ENCODE data around the gene ITGA2. TPM values are rescaled to one million over a fixed set of nuclear protein-coding genes. Genes with fewer than 3 reads are reported as not detected.

ITGA2 gene
- total and polyA plus RNA-seq, 9 of the 15 experiments (the other 6 are each of a cell fraction or from before 2014, with no cell fraction given), result 0.01 to 0.09 (median 0.03) TPM; not detected in 5

- ChIA-PET POLR2A (interaction anchor here (2.1 kb wide), 1 partner anchor 20 kb away, joined by 6 read pairs; no protein-coding TSS in a partner anchor), CTCF (ENCODE audit: low intra/inter-chr PET ratio) (no interaction called here)
- FAIRE-seq (no peak), DNase-seq (ENCODE audit: extremely low read depth in 1 of 4, low spot score in 3 of 4) (no peak), ATAC-seq (no peak)
- no peak overlapping the region for H3K4me3 ChIP-seq
- H3K27ac ChIP-seq (ENCODE audit: extremely low read depth, low read depth, low read length), result no peak overlapping the region
- no peaks in the 10 kb centered on the region for H3K9me3 ChIP-seq (replicated peaks; ENCODE audit: control insufficient read depth, insufficient read depth, low read depth, low read length)
- H3K9me1 ChIP-seq (ENCODE audit: control insufficient read depth, insufficient read depth, low read length), result no peaks in the 10 kb centered on the region
- no peak overlapping the region for H3K4me2 ChIP-seq (ENCODE audit: insufficient read depth, low read length)
- no peak overlapping the region for H2AFZ ChIP-seq (ENCODE audit: low read depth, low read length)
- no peaks in the 10 kb centered on the region; the same call in 1 of the 2 replicates for H4K20me1 ChIP-seq (replicated peaks; ENCODE audit: control insufficient read depth, insufficient read depth, low read length)
- H3K36me3 ChIP-seq (ENCODE audit: control insufficient read depth, insufficient read depth, low read length), result no peaks in the 10 kb centered on the region
- TF ChIP-seq EP400 (IDR thresholded peaks at IDR 0.05) (no peak), C11orf30 (IDR thresholded peaks at IDR 0.05; ENCODE audit: low read depth) (no peak), SRSF1 (IDR thresholded peaks at IDR 0.05; ENCODE audit: low read depth, low read length) (no peak), POLR2A (conservative IDR thresholded peaks at IDR 0.05) (no peak), PHF20 (IDR thresholded peaks at IDR 0.05; ENCODE audit: partially characterized antibody) (no peak), FOXA3 (CRISPR knock-in tag; conservative IDR thresholded peaks at IDR 0.05 in 1 of 2, IDR thresholded peaks at IDR 0.05 in 1 of 2) (no peak), NCOA4 (IDR thresholded peaks at IDR 0.05; ENCODE audit: partially characterized antibody) (no peak), ZNF3 (CRISPR knock-in tag; IDR thresholded peaks at IDR 0.05) (no peak), GTF3C2 (IDR thresholded peaks at IDR 0.05; ENCODE audit: borderline replicate concordance, extremely low read depth, insufficient read length) (no peak), NR1H2 (CRISPR knock-in tag; IDR thresholded peaks at IDR 0.05) (no peak), CEBPG (CRISPR knock-in tag; IDR thresholded peaks at IDR 0.05) (no peak), CEBPG (tag; conservative IDR thresholded peaks at IDR 0.05 in 1 of 2, IDR thresholded peaks at IDR 0.05 in 1 of 2) (no peak), CBX1 (IDR thresholded peaks at IDR 0.05; ENCODE audit: low read depth) (no peak), ZNF408 (CRISPR knock-in tag; IDR thresholded peaks at IDR 0.05; ENCODE audit: low read depth) (no peak)
- H3K27me3 ChIP-seq (ENCODE audit: control insufficient read depth in 2 of 2, insufficient read depth in 2 of 2, low read length in 2 of 2), result peaks cover 0 to 6% of the 10 kb centered on the region in 2 experiments; a peak in 2 of 5 replicates
- in situ Hi-C loops (cut with MboI), result no loop called here
- BruUV-seq (replicated peaks), result no TSS peak
- intact Hi-C loops (cut with micrococcal nuclease), result no loop called here
- H3K4me1 ChIP-seq (replicated peaks in 1 of 2; ENCODE audit: control insufficient read depth in 2 of 2, insufficient read depth in 2 of 2, low read length in 2 of 2), result no peaks in the 10 kb centered on the region
- 0% methylated on average over 2 of the region's 2 CpGs for WGBS (ENCODE audit: insufficient coverage, low coverage, missing lambda C conversion rate)
- H3K9ac ChIP-seq (ENCODE audit: insufficient read depth in 1 of 2, low read depth in 2 of 2, low read length in 2 of 2), result no peak overlapping the region
- no peaks in the 10 kb centered on the region for H3K79me2 ChIP-seq (ENCODE audit: control insufficient read depth, insufficient read depth, low read length)
These were observed 82.6 kb downstream of the ITGA2 start for GRCh38 chr5:53071738-53072137.

All from K562 (cell line).